GM19023 (cell line): ENCODE measurements around the gene SCGB3A2.

Experiments
- ATAC-seq: cut with Tn5 transposase; IDR thresholded peaks from one replicate; pipeline ENCODE4 v1.9.1; 2021; ENCODE audit warnings: mild to moderate bottlenecking, moderate library complexity; ENCODE audit not compliant: unreplicated experiment

The SCGB3A2 gene

GRCh38 chr5:147902609-147903115 is 24.2 kb downstream of the SCGB3A2 start:
- no peak for ATAC-seq

- ATAC-seq: no peak
These were observed 25.6 kb downstream of the SCGB3A2 start for GRCh38 chr5:147904110-147904509.

GRCh38 chr5:147906326-147907095 is 28.0 kb downstream of the SCGB3A2 start, which contains the start of gene C5orf46:
C5orf46 (minus strand) TSS chr5:147906538; CDS start chr5:147906501, 37 bp downstream.
- ATAC-seq: no peak

GRCh38 chr5:147911427-147911826 is 32.9 kb downstream of the SCGB3A2 start:
- ATAC-seq: no peak

- no peak for ATAC-seq
These were observed 33.5 kb downstream of the SCGB3A2 start for GRCh38 chr5:147912011-147912410.

- ATAC-seq: no peak
These were observed 35.3 kb downstream of the SCGB3A2 start for GRCh38 chr5:147913786-147914185.

- no peak for ATAC-seq
These were observed 39.7 kb downstream of the SCGB3A2 start for GRCh38 chr5:147918101-147918685.

GRCh38 chr5:147918899-147919298 is 40.4 kb downstream of the SCGB3A2 start:
- no peak for ATAC-seq

GRCh38 chr5:147920420-147921030 is 42.0 kb downstream of the SCGB3A2 start:
- no peak for ATAC-seq

- no peak for ATAC-seq
These were observed 42.6 kb downstream of the SCGB3A2 start for GRCh38 chr5:147921136-147921535.

GRCh38 chr5:147925020-147925419 is 46.5 kb downstream of the SCGB3A2 start:
- ATAC-seq: no peak

- ATAC-seq: no peak
These were observed 49.4 kb downstream of the SCGB3A2 start for GRCh38 chr5:147927901-147928300.

GRCh38 chr5:147930769-147931168 is 52.3 kb downstream of the SCGB3A2 start:
- peak; percentile 64 for ATAC-seq
